Pulmonary artery endothelial cell (primary cell): Measurements from ENCODE around the gene SP140L. TPM values are rescaled to one million over a fixed set of nuclear protein-coding genes. Genes with fewer than 3 reads are reported as not detected.
A peak's percentile ranks its signal among the peaks of the same experiment; 100 is the strongest.
"Not testable (repeated sequence)": the region's sequence is repeated elsewhere in the genome, so short reads cannot be mapped to it uniquely, and the experiment has no call there.

Source experiments
- DNase-seq: peaks from one replicate; pipeline ENCODE4 v3.0.0-alpha.2; 2011; ENCODE audit warnings: low read depth, low spot score
- total RNA-seq: library from RNA; depleted of rRNA; stranded (reverse); fragments of >200 nt; gene quantifications from 2 replicates; pipeline ENCODE4 v1.2.3, GENCODE V29; 2014

SP140L gene
- total RNA-seq, 1 donor from 2014 or later: 8.2 TPM

DNA sequence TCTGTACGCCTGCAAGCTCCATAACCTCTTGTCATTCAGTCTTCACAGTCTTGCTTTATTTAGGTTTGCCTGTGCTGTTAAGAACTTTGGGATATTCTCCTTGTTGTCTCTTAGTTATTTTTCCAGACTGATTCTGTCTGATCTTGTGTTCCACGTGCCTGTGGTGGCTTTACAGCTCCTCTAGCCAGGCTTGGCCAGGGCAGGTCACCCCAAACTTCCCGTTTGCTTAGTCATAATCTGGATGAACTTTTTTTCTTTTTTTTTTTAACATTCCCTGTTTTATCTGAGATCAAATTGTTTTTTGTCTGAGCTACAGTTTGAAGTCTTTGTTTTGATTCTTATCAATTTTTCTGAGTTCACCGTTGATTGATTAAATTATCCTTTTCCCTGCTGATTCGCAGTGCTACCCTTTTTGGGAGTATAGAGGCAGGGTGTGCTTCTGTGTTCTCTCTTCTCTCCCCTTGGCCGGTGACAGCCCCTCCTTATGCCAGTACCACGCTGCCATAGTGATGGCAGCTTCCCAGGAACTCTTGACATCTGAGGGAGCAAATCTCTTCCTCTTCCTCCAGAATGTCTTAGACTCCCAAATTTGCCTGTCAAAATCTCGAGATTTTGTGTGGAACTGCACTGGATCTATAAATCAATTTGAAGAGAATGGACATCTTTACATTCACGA lies 91.5 kb downstream of the SP140L start:
- DNase-seq: no peak

DNA sequence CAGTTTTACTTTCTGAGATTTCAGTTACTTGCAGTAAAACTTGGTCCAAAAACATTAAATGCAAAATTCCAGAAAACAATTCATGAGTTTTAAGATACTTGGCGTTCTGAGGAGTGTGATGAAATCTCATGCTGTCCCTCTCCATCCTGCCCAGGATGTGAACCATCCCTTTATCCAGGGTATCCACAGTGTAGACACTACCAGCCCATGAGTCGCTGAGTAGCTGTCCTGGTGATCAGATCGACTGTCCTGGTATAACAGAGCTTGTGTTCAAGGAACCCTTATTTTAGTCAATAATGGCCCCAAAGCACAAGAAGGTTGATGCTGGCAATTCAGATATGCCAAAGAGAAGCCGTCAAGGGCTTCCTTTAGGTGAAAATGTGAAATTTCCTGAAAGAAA lies 92.2 kb downstream of the SP140L start:
- DNase-seq: no peak

DNA sequence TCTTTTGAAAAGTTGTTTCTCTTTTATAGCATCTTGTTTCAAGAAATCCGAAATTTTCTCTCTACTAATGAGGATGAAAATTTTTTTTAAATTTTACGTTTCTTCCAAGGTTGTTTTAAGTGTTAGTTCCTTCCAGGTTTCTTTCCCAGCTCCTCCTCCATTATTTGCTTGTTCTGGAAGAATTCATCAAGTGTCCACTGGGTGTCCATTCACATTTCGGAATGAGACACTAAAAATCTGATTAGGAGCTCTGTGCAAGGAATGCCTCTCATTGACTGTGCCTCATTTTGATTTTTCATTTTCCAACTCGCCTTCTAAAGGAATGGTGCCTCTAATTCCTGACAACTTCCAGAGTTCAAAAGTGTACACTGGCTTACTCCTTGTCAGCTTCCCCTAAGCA lies 95.2 kb downstream of the SP140L start:
- no peak for DNase-seq

- DNase-seq: no peak
These were observed 97.0 kb downstream of the SP140L start for GRCh38 chr2:230423851-230424458.

GRCh38 chr2:230425377-230425776 lies 98.4 kb downstream of the SP140L start:
- no peak for DNase-seq

GRCh38 chr2:230429513-230429912 lies 102.5 kb downstream of the SP140L start:
- no peak for DNase-seq

DNA sequence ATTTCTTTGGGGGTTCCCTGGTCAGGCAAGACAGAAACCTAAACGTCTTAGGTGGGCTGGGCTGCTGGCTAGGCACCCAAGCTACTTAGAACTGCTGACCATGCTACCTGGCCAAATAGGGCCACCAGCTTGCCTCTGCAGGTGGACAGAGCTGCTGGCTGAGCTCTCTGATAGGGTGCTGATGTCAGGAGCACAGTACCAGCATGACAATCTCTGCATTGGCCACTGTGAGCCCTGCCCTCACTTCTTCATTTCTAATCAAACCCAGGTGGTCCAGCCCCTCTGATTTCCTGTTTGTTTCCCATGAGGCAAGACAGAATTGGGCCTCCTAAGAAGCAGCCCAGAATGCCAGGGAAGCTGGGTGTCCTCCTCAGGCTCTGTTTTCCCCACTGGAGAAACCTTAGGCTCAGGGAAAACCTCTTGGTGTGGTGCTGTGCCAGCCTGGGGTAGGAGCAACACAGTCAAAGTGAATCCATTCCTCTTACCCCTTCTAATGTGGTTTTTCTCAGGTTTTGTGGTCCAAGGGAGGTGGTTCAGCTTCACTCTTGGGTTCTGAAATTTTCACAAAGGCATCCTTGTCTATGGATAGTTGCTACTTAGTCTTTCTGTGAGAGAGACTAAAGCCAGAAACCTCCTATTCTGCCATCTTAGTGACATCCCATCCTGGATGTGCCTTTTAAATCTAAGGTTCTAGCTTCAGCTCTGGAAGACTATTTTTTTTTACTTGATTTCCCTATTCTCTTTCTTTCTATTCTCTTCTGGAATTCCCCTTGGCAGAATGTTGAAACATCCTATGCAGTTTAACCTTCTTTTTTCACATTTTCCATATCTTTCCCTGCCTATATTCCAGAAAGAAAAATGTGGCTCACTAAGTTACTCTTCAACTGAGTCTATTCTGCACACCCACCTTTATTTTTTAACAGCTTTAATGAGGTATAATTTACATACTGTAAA lies 104.2 kb downstream of the SP140L start:
- no peak for DNase-seq

DNA sequence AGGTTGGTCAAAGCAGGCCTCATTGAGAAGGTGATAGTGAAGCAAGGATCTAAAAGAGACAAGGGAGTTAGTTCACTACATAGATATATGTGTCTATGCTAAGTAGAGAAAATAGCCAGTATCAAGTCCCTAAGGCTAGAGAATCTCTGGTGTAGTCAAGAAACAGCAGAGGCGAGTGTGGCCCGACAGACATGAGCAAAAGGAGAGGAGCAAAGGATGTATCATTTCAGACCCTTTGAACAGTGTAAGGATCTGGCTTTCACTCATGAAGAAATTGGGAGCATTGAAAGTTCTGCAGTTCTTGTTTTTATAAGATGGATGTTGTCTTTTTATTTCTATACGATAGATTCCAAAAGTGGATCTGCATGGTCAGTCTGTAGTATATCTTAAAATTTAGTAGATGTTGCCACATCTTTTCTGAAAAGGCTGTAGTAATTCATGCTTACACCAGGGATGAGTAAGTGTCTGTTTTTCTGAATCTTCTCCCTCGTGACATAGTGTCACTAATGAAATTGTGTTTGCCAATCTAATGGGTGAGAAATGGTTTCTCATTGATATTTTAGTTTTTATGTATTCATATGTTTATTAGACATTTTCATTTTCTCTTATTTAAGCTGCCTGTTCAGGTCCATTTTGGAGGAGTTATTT lies 107.8 kb downstream of the SP140L start:
- DNase-seq: no peak

DNA sequence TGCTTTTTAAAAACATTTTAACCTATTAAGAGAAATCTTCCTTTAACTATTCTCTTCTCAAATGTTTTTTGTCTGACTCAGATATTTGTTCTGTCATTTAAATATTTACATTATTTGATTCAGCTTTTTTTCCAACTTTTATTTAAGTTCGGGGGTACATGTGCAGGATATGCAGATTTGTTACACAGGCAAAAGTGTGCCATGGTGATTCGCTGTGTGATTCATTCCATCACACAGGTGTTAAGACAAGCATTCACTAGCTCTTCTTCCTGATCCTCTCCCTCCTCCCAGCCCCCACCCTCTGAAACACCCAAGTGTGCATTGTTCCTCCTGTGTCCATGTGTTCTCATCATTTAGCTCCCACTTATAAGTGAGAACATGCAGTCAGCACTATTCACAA lies 108.4 kb downstream of the SP140L start:
- no peak for DNase-seq

- not testable (repeated sequence) for DNase-seq
These were observed 112.1 kb downstream of the SP140L start for GRCh38 chr2:230439121-230439520.

- DNase-seq: no peak
These were observed 112.6 kb downstream of the SP140L start for GRCh38 chr2:230439590-230439989.

- peak; percentile 47 for DNase-seq
These were observed 114.4 kb downstream of the SP140L start for GRCh38 chr2:230441227-230441897.

GRCh38 chr2:230443541-230443940 lies 116.5 kb downstream of the SP140L start:
- DNase-seq: no peak

GRCh38 chr2:230444832-230445231 lies 117.8 kb downstream of the SP140L start:
- DNase-seq: no peak

DNA sequence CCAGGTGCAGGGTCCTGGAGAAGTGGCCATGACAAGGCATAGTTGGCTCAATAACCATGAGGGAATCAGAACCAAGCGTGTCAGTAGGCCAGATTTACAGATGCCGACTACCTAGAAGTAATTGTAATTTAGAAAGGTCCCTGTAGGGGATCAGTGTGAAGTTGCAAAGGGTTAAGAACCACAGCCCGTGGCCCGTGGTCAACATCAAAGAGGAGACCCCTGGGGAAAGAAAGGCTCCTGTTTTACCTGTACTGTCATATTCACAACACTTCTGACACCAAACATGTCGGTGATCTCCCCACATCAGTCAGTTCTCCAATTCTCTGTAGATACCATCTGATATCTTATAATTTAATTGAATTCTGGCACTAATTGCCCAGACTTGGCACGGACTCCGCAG lies 120.0 kb downstream of the SP140L start:
- no peak for DNase-seq

- DNase-seq: no peak
These were observed 120.8 kb downstream of the SP140L start for GRCh38 chr2:230447455-230448451.

GRCh38 chr2:230449901-230450467 lies 123.0 kb downstream of the SP140L start:
- DNase-seq: no peak

DNA sequence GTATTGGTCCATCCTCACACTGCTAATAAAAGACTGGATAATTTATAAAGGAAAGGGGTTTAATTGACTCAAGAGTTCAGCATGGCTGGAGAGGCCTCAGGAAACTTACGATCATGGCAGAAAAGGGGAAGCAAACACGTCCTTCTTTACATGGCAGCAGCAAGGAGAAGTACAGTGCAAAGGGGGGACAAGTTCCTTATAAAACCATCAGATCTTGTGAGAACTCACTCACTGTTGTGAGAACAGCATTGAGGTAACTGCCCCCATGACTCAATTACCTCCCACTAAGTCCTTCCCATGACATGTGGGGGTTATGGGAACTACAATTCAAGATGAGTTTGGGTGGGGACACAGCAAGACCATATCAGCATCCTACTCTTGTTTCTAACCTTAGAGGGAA lies 126.0 kb downstream of the SP140L start:
- no peak for DNase-seq
